Endothelial cell (in vitro differentiated cells): ENCODE measurements around the gene STK11IP. TPM values are rescaled to one million over a fixed set of nuclear protein-coding genes. Genes with fewer than 3 reads are reported as not detected.
A peak's percentile ranks its signal among the peaks of the same experiment; 100 is the strongest.

Experiments used
- DNase-seq: peaks from one replicate; pipeline ENCODE4 v3.0.0; 2021; ENCODE audit warnings: low spot score
- H3K27ac Mint-ChIP-seq: one replicate; pipeline ENCODE4 v1.8.0; 2021; ENCODE audit warnings: mixed read lengths, inconsistent platforms; ENCODE audit not compliant: unreplicated experiment
- H3K27me3 Mint-ChIP-seq: one replicate; pipeline ENCODE4 v1.8.0; 2021; ENCODE audit warnings: mild to moderate bottlenecking, moderate library complexity, mixed read lengths, inconsistent platforms; ENCODE audit not compliant: unreplicated experiment
- H3K36me3 Mint-ChIP-seq: one replicate; pipeline ENCODE4 v1.8.0; 2021; ENCODE audit warnings: mild to moderate bottlenecking, low read depth, mixed read lengths, inconsistent platforms; ENCODE audit not compliant: unreplicated experiment
- H3K4me1 Mint-ChIP-seq: one replicate; pipeline ENCODE4 v1.8.0; 2021; ENCODE audit warnings: mild to moderate bottlenecking, mixed read lengths, inconsistent platforms; ENCODE audit not compliant: unreplicated experiment
- H3K4me3 Mint-ChIP-seq: one replicate; pipeline ENCODE4 v1.8.0; 2021; ENCODE audit warnings: mild to moderate bottlenecking, mixed read lengths, inconsistent platforms; ENCODE audit not compliant: unreplicated experiment
- H3K9me3 Mint-ChIP-seq: one replicate; pipeline ENCODE4 v1.8.0; 2021; ENCODE audit warnings: mixed read lengths, inconsistent platforms; ENCODE audit not compliant: unreplicated experiment
- CTCF ChIP-seq: fragments of 200-600 bp; sonication (generic); IDR thresholded peaks from one replicate; pipeline ENCODE4 v1.5.0; 2021; ENCODE audit warnings: antibody characterized with exemption; ENCODE audit not compliant: unreplicated experiment
- total RNA-seq: library from RNA; stranded (reverse); fragmentation: NEBNext Ultra II Directional; extraction: Animal tissue kit (Norgen Biotek cat#: 25700); gene quantifications from one replicate; pipeline ENCODE4 v1.2.1, GENCODE V29; 2021; ENCODE audit not compliant: unreplicated experiment

The STK11IP gene
- total RNA-seq, 1 donor from 2014 or later, result 23.8 TPM

DNA sequence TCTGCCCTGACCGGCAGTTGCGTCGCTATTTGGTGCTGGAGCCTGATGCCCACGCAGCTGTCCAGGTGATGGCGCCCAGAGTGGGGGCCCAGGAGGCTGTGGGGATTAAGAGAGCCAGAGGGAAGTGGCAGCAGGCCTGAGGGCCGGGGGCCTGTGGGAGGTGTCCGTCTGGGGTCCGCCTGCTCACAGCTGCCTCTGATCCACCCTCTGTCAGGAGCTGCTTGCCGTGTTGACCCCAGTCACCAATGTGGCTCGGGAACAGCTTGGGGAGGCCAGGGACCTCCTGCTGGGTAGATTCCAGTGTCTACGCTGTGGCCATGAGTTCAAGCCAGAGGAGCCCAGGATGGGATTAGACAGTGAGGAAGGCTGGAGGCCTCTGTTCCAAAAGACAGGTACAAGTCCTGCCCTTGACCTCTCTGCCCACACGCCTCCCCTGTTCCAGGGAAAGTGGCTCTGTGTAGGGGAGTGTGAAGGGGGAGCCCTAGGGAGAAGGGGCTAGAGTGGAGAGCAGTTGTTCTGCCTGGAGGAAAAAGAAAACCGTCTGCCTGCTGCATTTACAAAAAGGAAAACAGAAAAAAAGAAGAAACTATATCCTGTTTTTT lies 11.6 kb downstream of the STK11IP start:
- DNase-seq, result no peak
- Mint-ChIP-seq H3K36me3 (peaks cover 33% of the 10 kb centered on the region), H3K27me3 (peaks cover 19% of the 10 kb centered on the region), H3K27ac (no peak overlapping the region), H3K4me3 (peak overlapping the region; percentile 59), H3K9me3 (no peaks in the 10 kb centered on the region), H3K4me1 (no peaks in the 10 kb centered on the region)
- TF ChIP-seq CTCF, result no peak

DNA sequence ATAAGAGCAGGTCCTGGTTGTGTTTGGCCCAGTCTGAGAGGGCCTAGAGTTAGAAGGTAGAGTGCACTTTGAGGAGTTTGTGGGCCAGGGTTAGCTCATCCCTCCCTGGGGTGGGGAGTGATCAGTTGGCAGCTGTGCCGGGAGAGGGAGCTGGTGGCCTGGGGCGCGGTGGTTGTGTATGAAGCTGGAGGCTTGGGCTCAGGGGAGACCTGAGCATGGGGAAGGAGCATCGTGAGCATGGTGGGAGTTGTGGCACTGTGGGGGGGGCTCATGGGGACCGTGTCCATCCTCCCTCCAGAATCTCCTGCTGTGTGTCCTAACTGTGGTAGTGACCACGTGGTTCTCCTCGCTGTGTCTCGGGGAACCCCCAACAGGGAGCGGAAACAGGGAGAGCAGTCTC lies 13.6 kb downstream of the STK11IP start:
- Mint-ChIP-seq H3K4me1 (no peaks in the 10 kb centered on the region), H3K36me3 (peaks cover 32% of the 10 kb centered on the region), H3K9me3 (no peaks in the 10 kb centered on the region), H3K27ac (no peak overlapping the region), H3K4me3 (no peak overlapping the region), H3K27me3 (peaks cover 17% of the 10 kb centered on the region)
- TF ChIP-seq CTCF, result no peak
- no peak for DNase-seq

- H3K27ac Mint-ChIP-seq, result peak overlapping the region; percentile 55
- no peaks in the 10 kb centered on the region for H3K4me1 Mint-ChIP-seq
Measured at GRCh38 chr2:219611866-219612576, 14.4 kb downstream of the STK11IP start.

DNA sequence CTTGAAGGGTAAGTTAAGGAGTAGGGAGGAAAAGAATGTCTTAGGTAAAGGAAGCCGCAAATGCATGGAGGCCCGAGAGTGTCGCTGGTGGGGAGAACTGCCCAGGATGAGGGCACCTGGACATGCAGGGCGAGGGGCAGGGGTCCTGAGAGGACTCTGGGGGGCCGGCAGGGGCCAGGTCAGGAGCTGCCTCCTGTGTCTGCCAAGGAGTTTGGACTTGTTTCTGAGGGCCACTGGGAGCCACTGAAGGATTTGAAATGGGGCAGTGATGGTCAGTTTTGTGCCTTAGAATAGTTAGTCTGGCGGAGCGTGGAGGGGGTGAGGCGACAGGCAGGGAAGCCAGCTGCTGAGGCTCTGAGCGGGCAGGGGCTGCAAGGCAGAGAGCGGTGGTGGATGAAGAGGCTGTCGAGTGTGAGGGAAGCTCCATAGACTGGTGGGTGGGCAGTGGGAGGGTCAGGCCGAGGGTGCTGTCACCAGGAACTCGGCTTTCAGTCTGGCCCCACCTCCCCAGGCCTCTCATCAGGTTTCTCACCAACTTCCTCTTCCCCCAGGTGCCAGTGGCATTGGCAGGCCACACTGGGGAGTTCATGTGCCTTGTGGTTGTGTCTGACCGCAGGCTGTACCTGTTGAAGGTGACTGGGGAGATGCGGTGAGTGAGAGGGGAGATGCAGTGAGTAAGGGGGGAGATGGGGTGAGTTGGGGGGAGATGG lies 15.1 kb downstream of the STK11IP start:
- Mint-ChIP-seq H3K27me3 (peaks cover 14% of the 10 kb centered on the region), H3K36me3 (peaks cover 21% of the 10 kb centered on the region), H3K9me3 (no peaks in the 10 kb centered on the region), H3K27ac (peak overlapping the region; percentile 55), H3K4me3 (no peak overlapping the region), H3K4me1 (no peaks in the 10 kb centered on the region)
- DNase-seq, result no peak
- no peak for TF ChIP-seq CTCF

More at GRCh38 chr2:219611866-219612576, 14.4 kb downstream of the STK11IP start:
- Mint-ChIP-seq H3K27me3 (peaks cover 19% of the 10 kb centered on the region), H3K9me3 (no peaks in the 10 kb centered on the region), H3K4me3 (no peak overlapping the region), H3K36me3 (peaks cover 28% of the 10 kb centered on the region)
- TF ChIP-seq CTCF, result no peak
- DNase-seq, result no peak
